T-helper 2 cell treated with Interferon-gamma antibody and Interleukin-4, amounts not matched to agents 5 μg/mL and 100 μg/mL, for 36 hours (primary cell): Measurements from ENCODE around the gene LMNA.

Experiments used
- DNase-seq: peaks from one replicate; pipeline ENCODE4 v3.0.0; 2021; ENCODE audit warnings: low spot score
- H3K27ac Mint-ChIP-seq: one replicate; pipeline ENCODE4 v1.8.0; 2021; ENCODE audit warnings: mild to moderate bottlenecking, mixed read lengths
- H3K27me3 Mint-ChIP-seq: one replicate; pipeline ENCODE4 v1.8.0; 2021; ENCODE audit warnings: low read depth, mixed read lengths
- H3K36me3 Mint-ChIP-seq: one replicate; pipeline ENCODE4 v1.8.0; 2021; ENCODE audit warnings: low read depth, mixed read lengths
- H3K4me1 Mint-ChIP-seq: one replicate; pipeline ENCODE4 v1.8.0; 2021; ENCODE audit warnings: low read depth, mixed read lengths
- H3K4me3 Mint-ChIP-seq: one replicate; pipeline ENCODE4 v1.8.0; 2022; ENCODE audit warnings: mild to moderate bottlenecking, moderate library complexity, mixed read lengths
- H3K9me3 Mint-ChIP-seq: one replicate; pipeline ENCODE4 v1.8.0; 2021; ENCODE audit warnings: mixed read lengths

The LMNA gene

DNA sequence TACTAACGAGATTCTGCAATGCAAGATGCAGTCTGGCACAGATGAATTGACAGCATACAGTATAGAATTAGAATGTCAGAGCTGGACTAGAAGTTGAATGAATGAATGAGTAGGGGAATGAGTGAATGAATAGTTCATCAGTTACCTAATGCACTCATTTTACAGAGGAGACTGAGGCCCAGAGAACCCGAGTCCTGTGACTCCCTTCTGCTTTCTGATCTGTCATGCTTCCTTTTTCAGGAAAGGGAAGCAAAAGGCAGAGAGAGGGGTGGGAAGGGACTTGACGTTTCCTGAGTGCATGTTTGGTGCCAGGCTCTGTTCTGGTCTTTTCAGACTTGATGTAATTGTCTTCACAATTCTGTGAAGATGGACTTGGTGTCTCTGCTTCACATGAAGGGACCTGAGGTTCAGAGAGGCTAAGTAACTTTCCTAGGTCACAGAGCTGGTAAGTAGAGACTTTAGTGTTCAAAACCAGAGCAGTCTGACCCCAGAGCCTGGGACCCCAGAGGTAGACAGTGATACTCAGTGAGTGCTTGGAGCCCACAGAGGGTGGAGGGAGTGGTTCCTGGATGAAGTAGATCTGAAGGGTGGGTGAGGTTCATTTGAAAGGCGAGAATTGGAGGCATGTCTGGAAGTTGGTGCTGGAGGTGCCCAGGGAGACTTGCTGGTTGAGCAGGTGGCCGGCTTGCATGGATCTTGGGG, 24.2 kb upstream of the LMNA start:
- Mint-ChIP-seq H3K4me3 (no peak overlapping the region), H3K36me3 (no peaks in the 10 kb centered on the region), H3K27ac (peak overlapping the region; percentile 49), H3K4me1 (peaks cover 6% of the 10 kb centered on the region), H3K27me3 (peaks cover 22% of the 10 kb centered on the region), H3K9me3 (no peaks in the 10 kb centered on the region)
- DNase-seq: no peak

DNA sequence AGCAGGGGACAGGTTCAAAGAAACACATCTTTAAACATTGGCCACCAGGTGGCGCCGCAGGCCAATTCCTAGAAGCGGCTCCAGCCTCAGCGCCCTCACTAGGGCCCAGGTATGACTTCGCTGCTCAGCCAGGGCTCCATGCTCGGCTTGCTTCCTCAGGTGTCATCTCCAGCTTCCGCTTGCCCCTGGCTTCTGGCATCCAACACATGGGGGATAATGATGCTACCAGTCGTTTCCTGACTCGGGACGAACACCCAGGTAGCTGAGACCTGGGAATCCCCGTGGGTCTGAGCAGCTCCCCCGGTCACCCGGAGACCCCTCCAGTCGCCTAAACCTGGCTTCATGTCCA, 23.7 kb upstream of the LMNA start:
- peaks cover 9% of the 10 kb centered on the region for H3K4me1 Mint-ChIP-seq
- no peak overlapping the region for H3K4me3 Mint-ChIP-seq
- no peaks in the 10 kb centered on the region for H3K9me3 Mint-ChIP-seq
- peak overlapping the region; percentile 49 for H3K27ac Mint-ChIP-seq
- H3K27me3 Mint-ChIP-seq: peaks cover 19% of the 10 kb centered on the region
- no peaks in the 10 kb centered on the region for H3K36me3 Mint-ChIP-seq
- peak; percentile 77 for DNase-seq

DNA sequence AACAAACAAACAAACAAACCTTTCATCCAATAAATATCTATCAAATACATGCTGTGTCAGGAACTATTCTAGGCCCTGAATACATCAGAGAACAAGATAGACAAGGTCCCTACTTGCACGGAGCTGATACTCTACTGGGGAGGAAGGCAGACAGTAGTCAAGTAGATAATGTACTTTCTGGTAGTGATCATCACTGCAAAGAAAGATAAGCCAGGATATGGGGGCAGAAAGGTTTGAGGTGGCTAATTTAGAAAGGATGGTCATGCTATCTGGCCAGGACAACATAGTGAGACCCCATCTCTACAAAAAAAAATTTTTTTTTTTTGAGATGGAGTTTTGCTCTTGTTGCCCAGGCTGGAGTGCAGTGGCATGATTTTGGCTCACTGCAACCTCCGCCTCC, 22.9 kb upstream of the LMNA start:
- DNase-seq: no peak
- Mint-ChIP-seq H3K4me1 (peaks cover 17% of the 10 kb centered on the region), H3K9me3 (no peaks in the 10 kb centered on the region), H3K4me3 (no peak overlapping the region), H3K36me3 (no peaks in the 10 kb centered on the region), H3K27me3 (peaks cover 13% of the 10 kb centered on the region), H3K27ac (no peak overlapping the region)

DNA sequence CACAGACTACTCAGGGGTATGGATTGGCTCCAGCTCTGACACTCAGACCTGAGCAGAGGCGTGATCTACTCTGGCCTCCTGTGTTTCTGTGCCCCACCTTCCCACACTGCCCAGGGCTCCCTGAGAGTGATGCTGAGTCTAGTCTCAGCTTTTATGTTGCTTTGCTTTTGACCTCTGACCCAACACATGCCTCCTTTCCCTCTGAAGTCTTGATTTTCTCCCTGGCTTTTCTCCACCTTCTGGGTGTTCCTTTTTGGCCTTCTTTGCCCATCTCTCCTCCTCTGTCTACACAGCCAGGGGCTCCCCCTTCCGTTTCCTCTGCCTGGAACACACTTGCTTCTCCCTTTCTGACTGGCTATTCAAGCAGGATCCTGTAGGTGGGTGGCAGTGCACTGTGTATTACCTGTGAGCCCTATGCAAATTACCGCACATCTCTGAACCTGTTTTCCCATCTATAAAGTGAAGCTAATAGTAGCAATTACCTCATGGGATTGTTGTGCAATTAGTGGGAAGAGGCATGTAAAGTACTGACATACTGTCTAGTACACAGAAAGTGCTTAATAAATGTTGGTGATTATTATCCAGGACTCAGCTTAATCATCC, 18.5 kb upstream of the LMNA start:
- H3K27me3 Mint-ChIP-seq: peaks cover 3% of the 10 kb centered on the region
- DNase-seq: no peak
- H3K27ac Mint-ChIP-seq: no peak overlapping the region
- H3K4me3 Mint-ChIP-seq: no peak overlapping the region
- no peaks in the 10 kb centered on the region for H3K36me3 Mint-ChIP-seq
- H3K4me1 Mint-ChIP-seq: peaks cover 35% of the 10 kb centered on the region
- H3K9me3 Mint-ChIP-seq: no peaks in the 10 kb centered on the region

DNA sequence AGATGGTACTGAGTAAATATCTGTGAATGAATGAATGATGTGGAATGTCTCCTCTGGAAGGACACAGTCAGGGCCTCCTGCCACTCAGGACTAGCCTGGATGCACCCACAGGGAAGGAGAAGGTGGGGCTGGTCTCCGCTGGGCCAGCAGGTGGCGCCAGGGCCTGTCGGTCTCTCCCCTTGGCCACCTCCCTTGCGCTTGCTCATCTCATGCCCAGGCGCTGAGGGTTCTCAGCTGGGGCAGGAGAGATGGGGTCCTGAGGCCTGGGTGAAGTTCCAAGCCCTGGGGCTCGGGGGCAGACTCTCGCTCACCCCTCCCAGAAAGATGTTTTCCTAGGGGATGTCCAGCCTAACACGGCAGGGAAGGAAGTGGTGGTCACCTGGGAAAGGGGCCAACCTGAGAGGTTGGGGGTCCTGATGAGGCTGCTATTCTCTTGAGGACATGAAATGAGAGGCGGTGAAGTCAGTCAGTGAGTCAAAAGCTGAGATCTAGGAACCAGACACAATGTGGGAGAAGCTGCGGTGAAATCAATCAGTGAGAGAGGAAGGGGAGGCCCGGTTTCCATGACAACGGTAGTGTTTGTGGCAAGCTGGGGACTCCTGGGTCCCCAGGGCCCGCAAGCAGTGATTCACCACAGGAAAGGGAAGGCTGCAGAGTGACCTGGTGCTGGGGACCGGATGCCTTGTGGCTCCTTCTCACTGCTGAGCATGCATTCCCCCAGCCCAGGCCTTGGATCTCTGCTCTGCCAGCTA, 17.7 kb upstream of the LMNA start:
- peaks cover 5% of the 10 kb centered on the region for H3K27me3 Mint-ChIP-seq
- no peaks in the 10 kb centered on the region for H3K36me3 Mint-ChIP-seq
- peak overlapping the region; percentile 73 for H3K4me3 Mint-ChIP-seq
- peak; percentile 89 for DNase-seq
- H3K9me3 Mint-ChIP-seq: no peaks in the 10 kb centered on the region
- peaks cover 39% of the 10 kb centered on the region for H3K4me1 Mint-ChIP-seq
- H3K27ac Mint-ChIP-seq: peak overlapping the region; percentile 75

DNA sequence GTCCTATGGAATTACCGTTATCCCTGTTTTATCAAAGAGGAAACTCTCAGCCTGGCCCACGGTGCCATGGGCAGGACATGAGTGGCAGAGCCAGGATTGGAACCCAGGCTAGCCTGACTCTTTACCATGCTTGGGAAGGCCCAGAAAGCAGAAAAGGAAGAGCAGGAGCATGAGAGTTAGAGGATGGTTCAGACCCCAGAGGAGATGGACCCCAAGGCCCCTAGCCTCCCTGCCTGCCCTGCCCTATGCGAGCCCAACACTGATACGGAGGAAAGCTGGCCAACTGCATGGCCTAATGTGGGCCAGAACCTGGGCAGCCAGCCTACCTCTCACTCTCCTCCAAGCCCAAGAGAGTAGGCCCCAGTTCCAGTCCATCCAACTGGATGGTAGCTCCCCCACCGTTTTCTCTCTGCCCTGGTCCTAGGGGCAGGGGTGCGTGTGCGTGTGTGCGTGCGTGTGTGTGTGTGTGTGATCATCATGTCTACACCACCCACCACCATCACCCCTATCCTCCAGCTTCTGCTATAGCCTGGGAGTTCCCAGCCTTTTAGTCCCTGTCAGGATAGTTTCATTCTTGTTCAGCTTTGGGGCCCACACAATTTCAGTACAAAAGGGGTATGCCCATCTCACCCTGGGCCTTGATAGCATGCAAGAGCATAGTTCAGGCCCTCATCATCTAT, 16.9 kb upstream of the LMNA start:
- Mint-ChIP-seq H3K27me3 (peaks cover 5% of the 10 kb centered on the region), H3K27ac (peak overlapping the region; percentile 75), H3K4me3 (no peak overlapping the region), H3K9me3 (no peaks in the 10 kb centered on the region), H3K36me3 (no peaks in the 10 kb centered on the region), H3K4me1 (peaks cover 39% of the 10 kb centered on the region)
- peak; percentile 78 for DNase-seq

DNA sequence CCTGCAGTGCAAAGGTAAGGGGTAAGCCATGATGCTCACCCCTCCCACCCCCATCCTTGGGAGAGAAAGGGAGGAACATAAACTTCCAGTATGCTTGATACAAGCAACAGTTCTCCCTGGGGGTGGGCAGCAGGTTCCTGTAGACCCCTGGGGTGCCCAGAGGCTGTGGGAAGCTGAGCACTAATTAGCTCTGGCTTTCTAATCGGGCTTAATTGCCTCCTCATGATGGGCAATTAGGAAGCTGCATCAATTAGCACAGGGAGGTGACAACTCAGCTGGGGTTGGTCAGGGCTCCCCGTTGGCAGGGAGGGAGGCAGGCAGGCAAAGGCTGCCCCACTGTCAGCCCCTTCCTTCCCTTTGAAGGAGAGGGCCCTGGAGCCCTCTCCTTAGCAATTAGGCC, 15.7 kb upstream of the LMNA start:
- H3K27ac Mint-ChIP-seq: no peak overlapping the region

DNA sequence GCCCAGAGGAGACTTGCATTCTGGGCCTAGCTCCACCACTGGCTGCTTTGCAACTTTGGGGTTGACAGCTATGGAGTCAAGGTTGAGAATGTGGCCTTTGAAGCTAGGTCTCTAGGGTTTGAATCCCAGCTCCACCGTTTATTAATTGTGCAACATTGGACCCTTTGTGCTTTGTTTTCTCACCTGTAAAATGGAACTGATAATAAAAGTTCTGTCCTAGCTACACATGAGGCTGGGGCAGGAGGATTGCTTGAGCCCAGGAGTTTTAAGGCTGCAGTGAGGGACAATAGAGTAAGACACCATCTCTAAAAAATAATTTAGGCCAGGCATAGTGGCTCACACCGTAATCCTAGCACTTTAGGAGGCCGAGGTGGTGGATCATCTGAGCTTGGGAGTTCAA, 15.2 kb upstream of the LMNA start:
- no peak overlapping the region for H3K27ac Mint-ChIP-seq

More for the DNA sequence above, 15.7 kb upstream of the LMNA start:
- Mint-ChIP-seq H3K27me3 (peaks cover 6% of the 10 kb centered on the region), H3K4me3 (no peak overlapping the region), H3K36me3 (no peaks in the 10 kb centered on the region), H3K9me3 (no peaks in the 10 kb centered on the region), H3K4me1 (peaks cover 47% of the 10 kb centered on the region)
- DNase-seq: no peak

DNA sequence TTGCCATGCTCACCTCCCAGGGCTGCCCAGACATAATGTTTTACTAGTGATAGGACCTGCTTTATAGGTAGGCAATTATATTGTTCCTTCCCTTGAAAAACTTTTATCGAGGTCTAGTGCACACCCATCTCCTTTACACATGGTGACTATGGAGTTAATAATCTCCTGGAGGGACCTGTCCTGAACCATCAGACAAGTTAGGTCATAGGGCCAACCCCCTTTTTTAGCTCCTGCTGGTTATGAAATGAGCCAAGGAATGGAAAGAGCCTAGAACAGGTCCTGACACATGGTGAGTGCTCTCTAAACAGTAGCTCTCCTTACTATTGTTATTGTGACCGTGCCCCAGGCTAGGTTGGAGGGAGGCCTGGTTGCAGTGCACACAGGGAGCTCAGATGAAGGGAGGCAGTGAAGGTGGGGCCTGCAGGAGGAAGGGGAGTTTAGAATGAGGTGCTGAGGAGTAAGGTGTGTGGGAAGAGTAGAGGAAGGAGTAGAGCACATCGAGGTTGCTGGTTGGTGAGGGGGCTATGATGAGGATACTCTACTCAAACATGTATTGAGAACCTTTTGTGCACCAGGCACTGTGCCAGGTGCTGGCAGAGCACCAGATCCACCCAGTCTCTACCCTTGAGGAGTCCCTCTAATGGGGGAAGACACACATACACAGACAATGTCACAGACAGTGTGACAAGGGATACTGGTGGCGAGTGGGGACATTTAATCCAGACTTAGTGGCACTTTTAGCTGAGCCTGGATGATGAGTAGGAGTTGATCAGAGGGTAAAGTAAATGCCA, 14.1 kb upstream of the LMNA start:
- DNase-seq: no peak
- Mint-ChIP-seq H3K4me3 (no peak overlapping the region), H3K9me3 (no peaks in the 10 kb centered on the region), H3K27ac (no peak overlapping the region), H3K4me1 (peaks cover 59% of the 10 kb centered on the region), H3K36me3 (no peaks in the 10 kb centered on the region), H3K27me3 (peaks cover 5% of the 10 kb centered on the region)

More for the DNA sequence above, 15.2 kb upstream of the LMNA start:
- Mint-ChIP-seq H3K9me3 (no peaks in the 10 kb centered on the region), H3K27me3 (peaks cover 5% of the 10 kb centered on the region), H3K4me3 (no peak overlapping the region), H3K36me3 (no peaks in the 10 kb centered on the region), H3K4me1 (peaks cover 51% of the 10 kb centered on the region)
- DNase-seq: no peak

DNA sequence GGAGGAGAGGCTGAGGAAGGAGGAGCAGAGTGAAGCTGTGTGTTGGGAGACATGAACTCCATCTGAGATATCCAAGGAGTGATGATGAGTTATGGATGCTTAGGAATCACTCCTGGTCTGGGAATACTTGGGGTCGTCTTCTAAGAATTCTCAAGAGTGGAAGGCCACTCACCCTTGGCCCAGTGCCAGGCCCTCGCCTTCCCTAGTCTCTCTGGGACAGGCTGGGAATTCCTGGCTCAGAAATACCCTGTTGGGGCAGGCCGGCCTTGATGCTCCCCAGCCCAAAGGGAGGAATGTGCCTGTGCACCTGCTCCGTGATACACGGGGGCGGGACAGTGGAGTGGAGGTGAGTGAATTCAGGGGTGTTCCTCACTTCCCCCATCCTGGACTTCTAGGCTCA, 12.6 kb upstream of the LMNA start:
- no peak overlapping the region for H3K27ac Mint-ChIP-seq
- H3K4me3 Mint-ChIP-seq: no peak overlapping the region
- H3K4me1 Mint-ChIP-seq: peaks cover 57% of the 10 kb centered on the region

DNA sequence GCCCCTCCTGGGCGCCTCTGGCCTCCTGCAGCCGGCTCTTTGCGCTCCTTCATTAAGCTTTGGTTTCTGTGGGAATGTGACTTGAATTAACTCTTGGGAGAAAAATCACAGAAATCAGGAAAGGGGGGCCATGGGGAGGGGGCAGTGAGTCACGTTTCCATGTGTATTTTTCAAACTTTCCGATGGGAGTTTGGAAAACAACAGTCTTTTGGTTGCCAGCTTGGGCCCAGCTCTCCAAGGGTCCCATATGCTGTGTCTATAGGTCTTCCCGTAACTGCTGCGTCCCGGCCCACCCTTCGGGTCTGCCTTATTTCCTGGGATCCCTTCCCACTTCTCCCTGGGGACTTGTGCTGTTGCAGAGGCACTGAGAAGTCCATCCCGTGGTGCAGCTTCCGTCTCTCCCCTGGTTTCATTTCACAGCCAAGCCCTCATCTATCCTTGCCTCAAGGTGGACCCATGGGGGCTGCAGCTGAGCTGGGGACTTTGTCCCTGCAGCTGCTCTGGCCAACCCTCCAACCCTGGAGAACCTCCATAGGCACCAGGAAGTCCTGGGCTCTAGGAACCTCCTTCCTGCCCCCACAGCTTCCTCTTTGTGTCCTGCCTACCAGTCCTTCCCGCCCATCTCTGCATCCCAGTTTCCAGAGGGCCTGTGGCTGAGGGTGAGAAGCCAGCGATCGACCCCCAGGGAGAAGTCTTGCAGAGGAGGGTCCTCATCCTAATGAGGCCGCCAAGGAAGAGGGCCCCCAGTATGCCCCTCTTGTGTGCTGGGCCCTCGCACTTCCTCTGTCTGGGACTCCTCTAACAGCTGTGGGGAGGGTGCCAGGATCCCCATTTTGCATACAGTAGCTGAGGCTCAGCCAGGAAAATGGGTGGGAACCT, 11.6 kb upstream of the LMNA start:
- Mint-ChIP-seq H3K9me3 (no peaks in the 10 kb centered on the region), H3K36me3 (no peaks in the 10 kb centered on the region), H3K4me3 (no peak overlapping the region), H3K4me1 (peaks cover 53% of the 10 kb centered on the region), H3K27ac (peak overlapping the region; percentile 13), H3K27me3 (peaks cover 5% of the 10 kb centered on the region)
- DNase-seq: no peak

More for the DNA sequence above, 12.6 kb upstream of the LMNA start:
- no peak for DNase-seq
- Mint-ChIP-seq H3K27me3 (peaks cover 5% of the 10 kb centered on the region), H3K36me3 (no peaks in the 10 kb centered on the region), H3K9me3 (no peaks in the 10 kb centered on the region)

DNA sequence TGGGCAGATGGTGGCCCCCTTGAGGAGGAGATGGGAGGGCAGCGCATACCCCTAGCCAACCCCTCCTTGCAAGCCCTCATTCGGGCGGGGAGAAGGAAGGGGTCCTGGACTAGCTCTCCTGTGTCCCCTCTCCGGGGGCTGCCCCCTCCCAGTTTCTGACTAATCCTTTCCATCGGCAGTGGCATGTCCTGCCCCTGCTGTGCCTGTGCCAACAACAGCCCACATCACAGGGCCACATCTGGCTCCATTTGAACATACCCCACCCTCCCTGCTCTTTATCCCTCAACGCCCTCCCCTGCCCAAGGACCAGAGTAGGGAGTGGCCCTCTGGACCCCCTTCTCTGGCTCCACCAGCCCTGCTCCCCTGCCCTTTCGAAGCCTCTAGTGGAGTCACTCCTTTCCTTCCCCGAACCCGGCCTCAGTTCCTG, 11.0 kb upstream of the LMNA start:
- DNase-seq: no peak
- peaks cover 47% of the 10 kb centered on the region for H3K4me1 Mint-ChIP-seq
- H3K27ac Mint-ChIP-seq: peak overlapping the region; percentile 72
- H3K27me3 Mint-ChIP-seq: peaks cover 5% of the 10 kb centered on the region
- no peaks in the 10 kb centered on the region for H3K9me3 Mint-ChIP-seq
- no peaks in the 10 kb centered on the region for H3K36me3 Mint-ChIP-seq
- no peak overlapping the region for H3K4me3 Mint-ChIP-seq
